HCT116 (cell line): Measurements from ENCODE around the gene SOX1. TPM values are rescaled to one million over a fixed set of nuclear protein-coding genes. Genes with fewer than 3 reads are reported as not detected.

Experiments
- ATAC-seq: fragments of 200-7000 bp; cut with Tn5 transposase; 2 replicates; pipeline ENCODE4 v1.9.1; 2020; ENCODE audit warnings: mild to moderate bottlenecking, moderate library complexity
- BruUV-seq: library from RNA; stranded (reverse); fragments of 400-500 nt; replicated peaks from 2 replicates; lab custom pipeline; 2021; lab: Mats Ljungman, UMichigan
- CTCF ChIA-PET: fragments of 300-600 bp; sonication (Branson Sonifier 250); formaldehyde crosslinking; loops from one replicate; lab custom pipeline; 2021; ENCODE audit warnings: antibody characterized with exemption; lab: Charles Lee
- POLR2A ChIA-PET: fragments of 300-600, 350-600 bp; sonication (Branson Sonifier 250); formaldehyde crosslinking; loops from one replicate; lab custom pipeline; 2021; ENCODE audit warnings: antibody characterized with exemption; lab: Charles Lee
- RAD21 ChIA-PET, 2 experiments: fragments of 300-600 bp; sonication (Branson Sonifier 250); formaldehyde crosslinking; loops; one replicate each; lab custom pipeline; 2023; ENCODE audit warnings: low total read pairs in 2 of 2; ENCODE audit not compliant: uncharacterized antibody in 2 of 2, unreplicated experiment in 2 of 2, low non-redundant PET in 1 of 2; lab: Charles Lee
- DNase-seq: peaks from one replicate; pipeline ENCODE4 v3.0.0-alpha.2; 2010; ENCODE audit warnings: low read depth, low spot score
- H2AFZ ChIP-seq: fragments of 200-600 bp; shearing (Covaris generic), sonication (generic); 2 replicates; pipeline ENCODE4 v1.6.1; 2017; ENCODE audit warnings: low read depth, mixed run types, mixed read lengths, antibody characterized with exemption, low read length; ENCODE audit not compliant: poor library complexity, severe bottlenecking
- H3K27ac ChIP-seq: 2 replicates; pipeline ENCODE4 v1.5.1; 2012; ENCODE audit warnings: low read depth, low read length
- H3K27me3 ChIP-seq: fragments of 200-600 bp; sonication (generic); 2 replicates; pipeline ENCODE4 v1.6.1; 2016; ENCODE audit warnings: mixed run types, low read length, mixed read lengths; ENCODE audit not compliant: insufficient read depth
- H3K36me3 ChIP-seq, 2 experiments: fragments of 200-500 bp in 1 of 2; fragments of 200-600 bp in 1 of 2; sonication (Bioruptor generic) in 1 of 2; sonication (generic) in 1 of 2; 2 replicates each; pipeline versions ENCODE4 v1.5.1 to v1.6.1; 2014 to 2016; ENCODE audit warnings: low read length in 2 of 2, inconsistent platforms in 1 of 2, mixed read lengths in 1 of 2, mixed run types in 1 of 2; ENCODE audit not compliant: insufficient read depth in 2 of 2, control insufficient read depth in 1 of 2
- H3K4me1 ChIP-seq, 2 experiments: fragments of 200-600 bp in 1 of 2; sonication (generic) in 1 of 2; 2 replicates each; pipeline versions ENCODE4 v1.5.1 to v1.6.1; 2012 to 2017; ENCODE audit warnings: low read length in 2 of 2, inconsistent platforms in 1 of 2, mild to moderate bottlenecking in 1 of 2, mixed read lengths in 1 of 2, mixed run types in 1 of 2, moderate library complexity in 1 of 2; ENCODE audit not compliant: insufficient read depth in 2 of 2, control insufficient read depth in 1 of 2
- H3K4me2 ChIP-seq: fragments of 200-600 bp; sonication (generic); 2 replicates; pipeline ENCODE4 v1.6.1; 2017; ENCODE audit warnings: mixed run types, low read length, mixed read lengths
- H3K4me3 ChIP-seq, 2 experiments: fragments of 200-600 bp in 1 of 2; sonication (generic) in 1 of 2; replicated peaks in 1 of 2; 2 replicates each; pipeline ENCODE4 v1.5.1; 2011 to 2016; ENCODE audit warnings: low read length in 2 of 2, control low read depth in 1 of 2, low read depth in 1 of 2, mild to moderate bottlenecking in 1 of 2, mixed read lengths in 1 of 2, mixed run types in 1 of 2
- H3K79me2 ChIP-seq: fragments of 200-600 bp; sonication (generic); 2 replicates; pipeline ENCODE4 v1.6.1; 2017; ENCODE audit warnings: mild to moderate bottlenecking, mixed run types, low read length, moderate library complexity, mixed read lengths; ENCODE audit not compliant: insufficient read depth
- H3K9ac ChIP-seq: fragments of 200-600 bp; sonication (generic); 2 replicates; pipeline ENCODE4 v1.6.1; 2016; ENCODE audit warnings: low read length, mixed read lengths
- H3K9me2 ChIP-seq: fragments of 200-600 bp; sonication (generic), shearing (Covaris generic); 2 replicates; pipeline ENCODE4 v1.6.1; 2017; ENCODE audit warnings: mixed run types, mild to moderate bottlenecking, moderate library complexity; ENCODE audit not compliant: insufficient read depth
- H3K9me3 ChIP-seq, 2 experiments: fragments of 200-500 bp in 1 of 2; fragments of 200-600 bp in 1 of 2; sonication (Bioruptor generic) in 1 of 2; sonication (generic) in 1 of 2; 2 replicates each; pipeline ENCODE4 v1.6.1; 2014 to 2017; ENCODE audit warnings: low read length in 2 of 2, mixed read lengths in 2 of 2, inconsistent platforms in 1 of 2, low read depth in 1 of 2, mild to moderate bottlenecking in 1 of 2, mixed run types in 1 of 2, moderate library complexity in 1 of 2; ENCODE audit not compliant: control insufficient read depth in 1 of 2, insufficient read depth in 1 of 2
- H4K20me1 ChIP-seq: fragments of 200-600 bp; sonication (generic), shearing (Covaris generic); 2 replicates; pipeline ENCODE4 v1.6.1; 2017; ENCODE audit warnings: mixed run types, mild to moderate bottlenecking, moderate library complexity; ENCODE audit not compliant: insufficient read depth
- CBX3 ChIP-seq: IDR thresholded peaks from 2 replicates; pipeline ENCODE4 v1.6.1; 2012; ENCODE audit warnings: low read depth
- CEBPB ChIP-seq: IDR thresholded peaks from 2 replicates; pipeline ENCODE4 v1.6.1; 2012; ENCODE audit warnings: low read depth
- CTCF ChIP-seq, 3 experiments: fragments of 200-600 bp in 1 of 3; sonication (generic) in 1 of 3; IDR thresholded peaks in 2 of 3; conservative IDR thresholded peaks in 1 of 3; 2 replicates each; pipeline ENCODE4 v1.5.1; 2012 to 2017; ENCODE audit warnings: low read depth in 2 of 3, low read length in 2 of 3, antibody characterized with exemption in 1 of 3, borderline replicate concordance in 1 of 3, control low read depth in 1 of 3, mild to moderate bottlenecking in 1 of 3, mixed read lengths in 1 of 3, mixed run types in 1 of 3, moderate library complexity in 1 of 3; ENCODE audit not compliant: insufficient read depth in 1 of 3
- EGR1 ChIP-seq: IDR thresholded peaks from 2 replicates; pipeline ENCODE4 v1.6.1; 2012; ENCODE audit warnings: low read depth
- ELF1 ChIP-seq: IDR thresholded peaks from 2 replicates; pipeline ENCODE4 v1.6.1; 2012; ENCODE audit warnings: low read depth, borderline replicate concordance
- EZH2phosphoT487 ChIP-seq: fragments of 200-600 bp; IDR thresholded peaks from 2 replicates; pipeline ENCODE4 v1.6.1; 2018; ENCODE audit warnings: antibody characterized with exemption, borderline replicate concordance
- FOSL1 ChIP-seq: IDR thresholded peaks from 2 replicates; pipeline ENCODE4 v1.6.1; 2012; ENCODE audit warnings: low read depth
- JUND ChIP-seq: IDR thresholded peaks from 2 replicates; pipeline ENCODE4 v1.6.1; 2012
- MAX ChIP-seq: IDR thresholded peaks from 2 replicates; pipeline ENCODE4 v1.6.1; 2012
- POLR2A ChIP-seq: IDR thresholded peaks from 2 replicates; pipeline ENCODE4 v1.7.0; 2011; ENCODE audit warnings: borderline replicate concordance; ENCODE audit not compliant: insufficient read depth, insufficient read length; ENCODE audit errors: extremely low read depth
- RAD21 ChIP-seq: IDR thresholded peaks from 2 replicates; pipeline ENCODE4 v1.6.1; 2012; ENCODE audit warnings: low read depth, mild to moderate bottlenecking
- SIN3A ChIP-seq: IDR thresholded peaks from 2 replicates; pipeline ENCODE4 v1.6.1; 2012; ENCODE audit warnings: low read depth
- SP1 ChIP-seq: IDR thresholded peaks from 2 replicates; pipeline ENCODE4 v1.6.1; 2012; ENCODE audit warnings: low read depth
- TCF7L2 ChIP-seq: IDR thresholded peaks from 2 replicates; pipeline ENCODE4 v1.7.0; 2011; ENCODE audit warnings: borderline replicate concordance, inconsistent platforms; ENCODE audit not compliant: insufficient read depth, insufficient read length; ENCODE audit errors: extremely low read depth
- YY1 ChIP-seq: IDR thresholded peaks from 2 replicates; pipeline ENCODE4 v1.6.1; 2011; ENCODE audit warnings: low read length, low read depth, moderate library complexity, mild to moderate bottlenecking; ENCODE audit not compliant: insufficient replicate concordance; ENCODE audit errors: extremely low read depth
- ZFX ChIP-seq: fragments of 450-650 bp; IDR thresholded peaks from 2 replicates; pipeline ENCODE4 v1.6.1; 2017
- intact Hi-C: fragments of 100-400 bp; cut with micrococcal nuclease; formaldehyde crosslinking; loops from 2 replicates; pipeline ENCODE4 v1.10.0; 2022
- total RNA-seq: library from RNA; stranded (reverse); gene quantifications from one replicate; pipeline ENCODE4 v1.2.1, GENCODE V29; 2021; ENCODE audit not compliant: unreplicated experiment
- TF ChIP-seq, protein P1 (sequence below): IDR thresholded peaks from 2 replicates; pipeline ENCODE4 v1.6.1; 2011; ENCODE audit warnings: mild to moderate bottlenecking, low read length, moderate library complexity; ENCODE audit not compliant: insufficient replicate concordance; ENCODE audit errors: extremely low read depth
- TF ChIP-seq, protein P2 (sequence below): IDR thresholded peaks from 2 replicates; pipeline ENCODE4 v1.6.1; 2012; ENCODE audit warnings: low read depth

The SOX1 gene
- total RNA-seq, 1 experiment from 2014 or later: not detected

GRCh38 chr13:112103961-112104880 lies 37.3 kb downstream of the SOX1 start:
- no peak for DNase-seq
- intact Hi-C loops: loop anchor here (2.0 to 10.0 kb wide), 2 partner anchors 331 to 503 kb away; no protein-coding TSS in a partner anchor
- POLR2A ChIA-PET: no interaction called here
- RAD21 ChIA-PET: no interaction called here
- Histone ChIP-seq H4K20me1 (no peaks in the 10 kb centered on the region), H3K9ac (no peak overlapping the region), H3K4me2 (no peak overlapping the region), H3K9me2 (no peaks in the 10 kb centered on the region), H3K36me3 (no peaks in the 10 kb centered on the region), H3K27ac (no peak overlapping the region), H3K4me3 (no peak overlapping the region), H3K4me1 (no peaks in the 10 kb centered on the region; a peak in 2 of 4 replicates), H3K79me2 (no peaks in the 10 kb centered on the region), H3K27me3 (0 out of 2 replicates have a peak, but pooled peaks cover 6% of the 10 kb centered on the region), H3K9me3 (no peaks in the 10 kb centered on the region), H2AFZ (no peak overlapping the region)
- CTCF ChIA-PET: no interaction called here
- no peak for ATAC-seq
- no TSS peak for BruUV-seq
- no peak for TF ChIP-seq MAX
- TF ChIP-seq EZH2phosphoT487: no peak
- no peak for TF ChIP-seq FOSL1
- no peak for TF ChIP-seq YY1
- no peak for TF ChIP-seq EGR1
- TF ChIP-seq, protein P1, sequence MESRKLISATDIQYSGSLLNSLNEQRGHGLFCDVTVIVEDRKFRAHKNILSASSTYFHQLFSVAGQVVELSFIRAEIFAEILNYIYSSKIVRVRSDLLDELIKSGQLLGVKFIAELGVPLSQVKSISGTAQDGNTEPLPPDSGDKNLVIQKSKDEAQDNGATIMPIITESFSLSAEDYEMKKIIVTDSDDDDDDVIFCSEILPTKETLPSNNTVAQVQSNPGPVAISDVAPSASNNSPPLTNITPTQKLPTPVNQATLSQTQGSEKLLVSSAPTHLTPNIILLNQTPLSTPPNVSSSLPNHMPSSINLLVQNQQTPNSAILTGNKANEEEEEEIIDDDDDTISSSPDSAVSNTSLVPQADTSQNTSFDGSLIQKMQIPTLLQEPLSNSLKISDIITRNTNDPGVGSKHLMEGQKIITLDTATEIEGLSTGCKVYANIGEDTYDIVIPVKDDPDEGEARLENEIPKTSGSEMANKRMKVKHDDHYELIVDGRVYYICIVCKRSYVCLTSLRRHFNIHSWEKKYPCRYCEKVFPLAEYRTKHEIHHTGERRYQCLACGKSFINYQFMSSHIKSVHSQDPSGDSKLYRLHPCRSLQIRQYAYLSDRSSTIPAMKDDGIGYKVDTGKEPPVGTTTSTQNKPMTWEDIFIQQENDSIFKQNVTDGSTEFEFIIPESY: no peak
- no peak for TF ChIP-seq SIN3A
- TF ChIP-seq CBX3: no peak
- no peak for TF ChIP-seq TCF7L2
- no peak for TF ChIP-seq ELF1
- TF ChIP-seq RAD21: no peak
- TF ChIP-seq SP1: no peak
- no peak for TF ChIP-seq ZFX
- TF ChIP-seq, protein P2, sequence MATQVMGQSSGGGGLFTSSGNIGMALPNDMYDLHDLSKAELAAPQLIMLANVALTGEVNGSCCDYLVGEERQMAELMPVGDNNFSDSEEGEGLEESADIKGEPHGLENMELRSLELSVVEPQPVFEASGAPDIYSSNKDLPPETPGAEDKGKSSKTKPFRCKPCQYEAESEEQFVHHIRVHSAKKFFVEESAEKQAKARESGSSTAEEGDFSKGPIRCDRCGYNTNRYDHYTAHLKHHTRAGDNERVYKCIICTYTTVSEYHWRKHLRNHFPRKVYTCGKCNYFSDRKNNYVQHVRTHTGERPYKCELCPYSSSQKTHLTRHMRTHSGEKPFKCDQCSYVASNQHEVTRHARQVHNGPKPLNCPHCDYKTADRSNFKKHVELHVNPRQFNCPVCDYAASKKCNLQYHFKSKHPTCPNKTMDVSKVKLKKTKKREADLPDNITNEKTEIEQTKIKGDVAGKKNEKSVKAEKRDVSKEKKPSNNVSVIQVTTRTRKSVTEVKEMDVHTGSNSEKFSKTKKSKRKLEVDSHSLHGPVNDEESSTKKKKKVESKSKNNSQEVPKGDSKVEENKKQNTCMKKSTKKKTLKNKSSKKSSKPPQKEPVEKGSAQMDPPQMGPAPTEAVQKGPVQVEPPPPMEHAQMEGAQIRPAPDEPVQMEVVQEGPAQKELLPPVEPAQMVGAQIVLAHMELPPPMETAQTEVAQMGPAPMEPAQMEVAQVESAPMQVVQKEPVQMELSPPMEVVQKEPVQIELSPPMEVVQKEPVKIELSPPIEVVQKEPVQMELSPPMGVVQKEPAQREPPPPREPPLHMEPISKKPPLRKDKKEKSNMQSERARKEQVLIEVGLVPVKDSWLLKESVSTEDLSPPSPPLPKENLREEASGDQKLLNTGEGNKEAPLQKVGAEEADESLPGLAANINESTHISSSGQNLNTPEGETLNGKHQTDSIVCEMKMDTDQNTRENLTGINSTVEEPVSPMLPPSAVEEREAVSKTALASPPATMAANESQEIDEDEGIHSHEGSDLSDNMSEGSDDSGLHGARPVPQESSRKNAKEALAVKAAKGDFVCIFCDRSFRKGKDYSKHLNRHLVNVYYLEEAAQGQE: no peak
- TF ChIP-seq POLR2A: no peak
- no peak for TF ChIP-seq JUND
- no peak for TF ChIP-seq CEBPB
- no peak for TF ChIP-seq CTCF (IDR thresholded peaks at IDR 0.05 in 2 of 3, conservative IDR thresholded peaks at IDR 0.05 in 1 of 3; ENCODE audit: borderline replicate concordance in 1 of 3, insufficient read depth in 1 of 3, low read depth in 2 of 3, low read length in 2 of 3)
